GM12891 (cell line): ENCODE data around the gene FAM168A.

Experiments
- PAX5 ChIP-seq: IDR thresholded peaks from 2 replicates; pipeline ENCODE4 v1.6.1; 2011; ENCODE audit warnings: low read length, moderate library complexity, mild to moderate bottlenecking; ENCODE audit not compliant: insufficient read depth, severe bottlenecking
- POLR2A ChIP-seq: IDR thresholded peaks from 2 replicates; pipeline ENCODE4 v1.6.1; 2011; ENCODE audit warnings: low read depth, low read length, control low read depth
- POLR2AphosphoS5 ChIP-seq: IDR thresholded peaks from 2 replicates; pipeline ENCODE4 v1.6.1; 2011; ENCODE audit warnings: low read depth, low read length, control low read depth
- TAF1 ChIP-seq: IDR thresholded peaks from 2 replicates; pipeline ENCODE4 v1.6.1; 2011; ENCODE audit warnings: low read depth, low read length, control low read depth

GRCh38 chr11:73578592-73579185 lies 19.2 kb downstream of the FAM168A start:
- TF ChIP-seq POLR2A (no peak), POLR2AphosphoS5 (no peak), TAF1 (no peak), PAX5 (no peak)
